HepG2 (cell line): ENCODE results near the gene BMPR2. TPM values are rescaled to one million over a fixed set of nuclear protein-coding genes. Genes with fewer than 3 reads are reported as not detected.

Experiments used
- AGO1 ChIP-seq: fragments of 200-400 bp; formaldehyde crosslinking; IDR thresholded peaks from 2 replicates; pipeline ENCODE4 v1.6.1; 2017; ENCODE audit warnings: mild to moderate bottlenecking, low read depth, low read length, moderate library complexity; ENCODE audit not compliant: poor library complexity, severe bottlenecking
- ATF1 ChIP-seq: IDR thresholded peaks from 2 replicates; pipeline ENCODE4 v1.6.1; 2016; ENCODE audit warnings: mild to moderate bottlenecking, control low read depth
- BORCS8-MEF2B ChIP-seq: sonication (generic); formaldehyde crosslinking; IDR thresholded peaks from 2 replicates; pipeline ENCODE4 v1.8.0; 2022; ENCODE audit warnings: mild to moderate bottlenecking, missing genetic modification reagents
- CCDC6 ChIP-seq: sonication (generic); formaldehyde crosslinking; IDR thresholded peaks from 2 replicates; pipeline ENCODE4 v1.8.1; 2022; ENCODE audit warnings: mild to moderate bottlenecking, missing genetic modification reagents, moderate library complexity
- CHD4 ChIP-seq: fragments of 200-600 bp; sonication (generic); IDR thresholded peaks from 2 replicates; pipeline ENCODE4 v1.7.0; 2017; ENCODE audit warnings: mild to moderate bottlenecking, low read length, borderline replicate concordance
- FLYWCH1 ChIP-seq: sonication (generic); formaldehyde crosslinking; IDR thresholded peaks from 2 replicates; pipeline ENCODE4 v1.8.1; 2023; ENCODE audit warnings: mild to moderate bottlenecking, missing genetic modification reagents
- PHF8 ChIP-seq: sonication (generic); formaldehyde crosslinking; IDR thresholded peaks from 2 replicates; pipeline ENCODE4 v1.5.0; 2020; ENCODE audit warnings: missing genetic modification reagents
- POLR2AphosphoS5 ChIP-seq: IDR thresholded peaks from 2 replicates; pipeline ENCODE4 v1.6.1; 2012; ENCODE audit warnings: low read depth, low read length
- SNAPC5 ChIP-seq: sonication (generic); formaldehyde crosslinking; IDR thresholded peaks from 2 replicates; pipeline ENCODE4 v1.8.1; 2023; ENCODE audit warnings: mild to moderate bottlenecking, missing genetic modification reagents, borderline replicate concordance
- SUZ12 ChIP-seq: fragments of 150-350 bp; IDR thresholded peaks from 2 replicates; pipeline ENCODE4 v1.6.1; 2014; ENCODE audit warnings: low read depth, low read length
- YY1 ChIP-seq: IDR thresholded peaks from 2 replicates; pipeline ENCODE4 v1.6.1; 2011; ENCODE audit warnings: low read length, low read depth, moderate library complexity, mild to moderate bottlenecking; ENCODE audit not compliant: insufficient read depth, insufficient replicate concordance
- ZBTB33 ChIP-seq: sonication (generic); formaldehyde crosslinking; IDR thresholded peaks from 2 replicates; pipeline ENCODE4 v1.4.0; 2020; ENCODE audit warnings: missing genetic modification reagents
- ZMAT3 ChIP-seq: sonication (generic); formaldehyde crosslinking; conservative IDR thresholded peaks from 2 replicates; pipeline ENCODE4 v1.7.0; 2021; ENCODE audit warnings: missing genetic modification reagents
- ZNF224 ChIP-seq: sonication (generic); formaldehyde crosslinking; IDR thresholded peaks from 2 replicates; pipeline ENCODE4 v1.5.0; 2020; ENCODE audit warnings: mild to moderate bottlenecking, missing genetic modification reagents
- ZNF296 ChIP-seq: sonication (generic); formaldehyde crosslinking; conservative IDR thresholded peaks from 2 replicates; pipeline ENCODE4 v1.5.0; 2020; ENCODE audit warnings: mild to moderate bottlenecking, missing genetic modification reagents
- ZNF609 ChIP-seq: sonication (generic); formaldehyde crosslinking; IDR thresholded peaks from 2 replicates; pipeline ENCODE4 v1.4.0; 2020; ENCODE audit warnings: mild to moderate bottlenecking, missing genetic modification reagents, borderline replicate concordance
- ZNF660 ChIP-seq: sonication (generic); formaldehyde crosslinking; IDR thresholded peaks from 2 replicates; pipeline ENCODE4 v1.5.1; 2020; ENCODE audit warnings: mild to moderate bottlenecking, low read depth, missing genetic modification reagents, borderline replicate concordance
- ZNF770 ChIP-seq: sonication (generic); formaldehyde crosslinking; IDR thresholded peaks from 2 replicates; pipeline ENCODE4 v1.5.0; 2020; ENCODE audit warnings: mild to moderate bottlenecking, missing genetic modification reagents
- ZSCAN22 ChIP-seq: sonication (generic); formaldehyde crosslinking; IDR thresholded peaks from 2 replicates; pipeline ENCODE4 v1.4.0; 2020; ENCODE audit warnings: mild to moderate bottlenecking, missing genetic modification reagents
- polyA plus RNA-seq, 8 experiments: library from polyadenylated mRNA; depleted of rRNA in 3 of 8; stranded (reverse) in 7 of 8; unstranded in 1 of 8; fragments of >200 nt; fragmentation: Illumina TruSeq in 4 of 8; extraction: Trizol in 4 of 8; gene quantifications; 2 replicates each; pipeline versions ENCODE4 v1.2.1 to v1.2.3, GENCODE V29; 2011 to 2016; ENCODE audit warnings: low read depth in 4 of 8, missing spikeins in 1 of 8, mixed read lengths in 1 of 8; ENCODE audit not compliant: insufficient read depth in 1 of 8
- total RNA-seq, 5 experiments: library from RNA; depleted of rRNA; stranded (reverse); fragments of >200 nt; fragmentation: Illumina TruSeq; extraction: Trizol; gene quantifications; 2 replicates each; pipeline ENCODE4 v1.2.3, GENCODE V29; 2016; ENCODE audit warnings: low read depth in 1 of 5

BMPR2 gene
- total and polyA plus RNA-seq, 2 of the 13 experiments (the other 11 are each of a cell fraction or from before 2014, with no cell fraction given), result 5.5 to 10.3 TPM

- no peak for TF ChIP-seq CHD4
- no peak for TF ChIP-seq AGO1
- TF ChIP-seq POLR2AphosphoS5, result peak; percentile 94
- no peak for TF ChIP-seq SUZ12
- peak; percentile 90 for TF ChIP-seq YY1
- TF ChIP-seq ZMAT3 (CRISPR knock-in tag), result peak; percentile 12; the same call in 1 of the 2 replicates
- TF ChIP-seq ZNF296, result peak; percentile 87
- peak; percentile 82 for TF ChIP-seq CCDC6 (CRISPR knock-in tag)
- TF ChIP-seq ZBTB33, result 0 out of 2 replicates have a peak, but pooled peaks have one; percentile 6
- TF ChIP-seq ZNF770, result peak; percentile 65; the same call in 1 of the 2 replicates
- peak; percentile 28; the same call in 1 of the 2 replicates for TF ChIP-seq ATF1
- TF ChIP-seq BORCS8-MEF2B, result peak; percentile 15
- peak; percentile 79 for TF ChIP-seq PHF8
- TF ChIP-seq SNAPC5 (CRISPR knock-in tag), result peak; percentile 38; the same call in 1 of the 2 replicates
- no peak for TF ChIP-seq ZNF660 (CRISPR knock-in tag)
- TF ChIP-seq ZSCAN22, result no peak
- TF ChIP-seq ZNF224 (CRISPR knock-in tag), result no peak
- TF ChIP-seq ZNF609 (CRISPR knock-in tag), result peak; percentile 46; the same call in 1 of the 2 replicates
- TF ChIP-seq FLYWCH1 (CRISPR knock-in tag), result no peak
Measured at GRCh38 chr2:202375609-202376408, at the start of gene BMPR2 (continued).
